H9 (cell line): ENCODE data around the gene PTPRB. TPM values are rescaled to one million over a fixed set of nuclear protein-coding genes. Genes with fewer than 3 reads are reported as not detected.

ENCODE experiments used
- DNase-seq: peaks from one replicate; pipeline ENCODE4 v3.0.0-alpha.2; 2017
- H2AFZ ChIP-seq: one replicate; pipeline ENCODE4 v1.6.1; 2013; ENCODE audit warnings: mild to moderate bottlenecking, low read length, control low read depth, moderate library complexity
- H2AK5ac ChIP-seq: 2 replicates; pipeline ENCODE4 v1.6.1; 2013; ENCODE audit warnings: low read length, control low read depth, mixed read lengths; ENCODE audit not compliant: insufficient read length
- H2BK120ac ChIP-seq: one replicate; pipeline ENCODE4 v1.6.1; 2013; ENCODE audit warnings: low read depth, mild to moderate bottlenecking, low read length, control low read depth, inconsistent platforms; ENCODE audit not compliant: poor library complexity, severe bottlenecking
- H2BK12ac ChIP-seq: 2 replicates; pipeline ENCODE4 v1.6.1; 2013; ENCODE audit warnings: low read length, control low read depth, mixed read lengths, low read depth; ENCODE audit not compliant: insufficient read length
- H2BK15ac ChIP-seq: 2 replicates; pipeline ENCODE4 v1.6.1; 2013; ENCODE audit warnings: low read depth, low read length, control low read depth
- H2BK20ac ChIP-seq: one replicate; pipeline ENCODE4 v1.6.1; 2013; ENCODE audit warnings: low read depth, mild to moderate bottlenecking, low read length, control low read depth, inconsistent platforms; ENCODE audit not compliant: poor library complexity, severe bottlenecking
- H2BK5ac ChIP-seq: 2 replicates; pipeline ENCODE4 v1.6.1; 2013; ENCODE audit warnings: low read length, control low read depth, mixed read lengths; ENCODE audit not compliant: insufficient read length
- H3K14ac ChIP-seq: 2 replicates; pipeline ENCODE4 v1.6.1; 2013; ENCODE audit warnings: low read length, control low read depth; ENCODE audit not compliant: insufficient read depth
- H3K18ac ChIP-seq: 2 replicates; pipeline ENCODE4 v1.6.1; 2013; ENCODE audit warnings: low read depth, mild to moderate bottlenecking, mixed read lengths, low read length, control low read depth; ENCODE audit not compliant: insufficient read length
- H3K23ac ChIP-seq: 2 replicates; pipeline ENCODE4 v1.6.1; 2013; ENCODE audit warnings: low read length, control low read depth, mixed read lengths, low read depth; ENCODE audit not compliant: insufficient read length
- H3K23me2 ChIP-seq: 2 replicates; pipeline ENCODE4 v1.6.1; 2013; ENCODE audit warnings: low read depth, mild to moderate bottlenecking, mixed read lengths, low read length, control low read depth; ENCODE audit not compliant: insufficient read length, poor library complexity, severe bottlenecking
- H3K27ac ChIP-seq: 2 replicates; pipeline ENCODE4 v1.5.1; 2013; ENCODE audit warnings: low read length, control low read depth, mixed read lengths, low read depth; ENCODE audit not compliant: insufficient read length
- H3K27me3 ChIP-seq: 2 replicates; pipeline ENCODE4 v1.6.1; 2013; ENCODE audit warnings: low read length, control low read depth, inconsistent platforms; ENCODE audit not compliant: insufficient read depth
- H3K4ac ChIP-seq: 2 replicates; pipeline ENCODE4 v1.6.1; 2013; ENCODE audit warnings: low read depth, mild to moderate bottlenecking, control low read depth, inconsistent platforms, low read length, moderate library complexity
- H3K4me1 ChIP-seq: 2 replicates; pipeline ENCODE4 v1.6.1; 2013; ENCODE audit warnings: low read length, control low read depth, inconsistent platforms; ENCODE audit not compliant: insufficient read depth
- H3K4me2 ChIP-seq: 2 replicates; pipeline ENCODE4 v1.6.1; 2013; ENCODE audit warnings: low read length, control low read depth, mixed read lengths; ENCODE audit not compliant: insufficient read length, insufficient read depth
- H3K56ac ChIP-seq: 2 replicates; pipeline ENCODE4 v1.6.1; 2013; ENCODE audit warnings: low read depth, mild to moderate bottlenecking, mixed read lengths, low read length, control low read depth; ENCODE audit not compliant: insufficient read length
- H3K79me1 ChIP-seq: 2 replicates; pipeline ENCODE4 v1.6.1; 2013; ENCODE audit warnings: low read depth, mild to moderate bottlenecking, moderate library complexity, low read length, control low read depth, inconsistent platforms; ENCODE audit not compliant: insufficient read depth, poor library complexity, severe bottlenecking
- H3K79me2 ChIP-seq: 2 replicates; pipeline ENCODE4 v1.6.1; 2013; ENCODE audit warnings: low read length, control low read depth, inconsistent platforms; ENCODE audit not compliant: insufficient read depth
- H3K9ac ChIP-seq: 2 replicates; pipeline ENCODE4 v1.6.1; 2013; ENCODE audit warnings: low read length, control low read depth, mixed read lengths; ENCODE audit not compliant: insufficient read length; ENCODE audit errors: extremely low read depth
- H3K9me3 ChIP-seq: one replicate; pipeline ENCODE4 v1.6.1; 2013; ENCODE audit warnings: low read depth, low read length, inconsistent platforms; ENCODE audit not compliant: control insufficient read depth
- H3T11ph ChIP-seq: one replicate; pipeline ENCODE4 v1.6.1; 2013; ENCODE audit warnings: mild to moderate bottlenecking, low read length, control low read depth, inconsistent platforms
- H4K20me1 ChIP-seq: one replicate; pipeline ENCODE4 v1.6.1; 2013; ENCODE audit not compliant: control insufficient read depth, insufficient read length, insufficient read depth
- H4K5ac ChIP-seq: 2 replicates; pipeline ENCODE4 v1.6.1; 2013; ENCODE audit warnings: low read depth, mild to moderate bottlenecking, mixed read lengths, low read length, control low read depth; ENCODE audit not compliant: insufficient read length
- H4K8ac ChIP-seq: replicated peaks from 2 replicates; pipeline ENCODE4 v1.6.1; 2013; ENCODE audit warnings: low read length, control low read depth, mixed read lengths, low read depth; ENCODE audit not compliant: insufficient read length
- H4K91ac ChIP-seq: 2 replicates; pipeline ENCODE4 v1.6.1; 2013; ENCODE audit warnings: low read depth, mild to moderate bottlenecking, moderate library complexity, mixed read lengths, low read length, control low read depth; ENCODE audit not compliant: insufficient read length
- H3K27ac Mint-ChIP-seq, 3 experiments: 2 replicates in 2 of 3; 3 replicates in 1 of 3; pipeline ENCODE4 v1.8.0; 2020 to 2021; ENCODE audit warnings: mixed read lengths in 3 of 3, mild to moderate bottlenecking in 1 of 3, moderate library complexity in 1 of 3
- H3K27me3 Mint-ChIP-seq: 2 replicates; pipeline ENCODE4 v1.8.0; 2021; ENCODE audit warnings: low read depth, mild to moderate bottlenecking, moderate library complexity, mixed read lengths
- H3K36me3 Mint-ChIP-seq, 3 experiments: 2 replicates in 2 of 3; 3 replicates in 1 of 3; pipeline ENCODE4 v1.8.0; 2020 to 2021; ENCODE audit warnings: low read depth in 3 of 3, mixed read lengths in 3 of 3; ENCODE audit not compliant: insufficient read depth in 1 of 3
- H3K4me1 Mint-ChIP-seq, 2 experiments: 2 replicates each; pipeline ENCODE4 v1.8.0; 2020; ENCODE audit warnings: mixed read lengths in 2 of 2
- H3K4me3 Mint-ChIP-seq, 2 experiments: 2 replicates in 1 of 2; 3 replicates in 1 of 2; pipeline ENCODE4 v1.8.0; 2020 to 2021; ENCODE audit warnings: mild to moderate bottlenecking in 2 of 2, mixed read lengths in 2 of 2, moderate library complexity in 1 of 2
- H3K9me3 Mint-ChIP-seq, 2 experiments: 2 replicates in 1 of 2; 3 replicates in 1 of 2; pipeline ENCODE4 v1.8.0; 2020; ENCODE audit warnings: mild to moderate bottlenecking in 2 of 2, mixed read lengths in 2 of 2, moderate library complexity in 1 of 2
- WGBS: extraction: QIAGEN DNeasy Blood & Tissue Kit; methylation state at CpG from one replicate; pipeline ENCODE4 v1.1.7; 2013; ENCODE audit warnings: missing lambda C conversion rate, low lambda C conversion rate, mixed read lengths; ENCODE audit not compliant: insufficient read length; ENCODE audit errors: extremely low coverage; 5-methylcytosine and 5-hydroxymethylcytosine counted together
- total RNA-seq: library from RNA; stranded (reverse); gene quantifications from 2 replicates; pipeline ENCODE4 v1.2.1, GENCODE V29; 2021
- TF ChIP-seq, protein P1 (sequence below): fragments of 200-600 bp; sonication (generic); conservative IDR thresholded peaks from 3 replicates; pipeline ENCODE4 v1.8.0; 2021; ENCODE audit warnings: antibody characterized with exemption, mild to moderate bottlenecking

PTPRB gene
- total RNA-seq, 1 experiment from 2014 or later, result 1.4 TPM

DNA sequence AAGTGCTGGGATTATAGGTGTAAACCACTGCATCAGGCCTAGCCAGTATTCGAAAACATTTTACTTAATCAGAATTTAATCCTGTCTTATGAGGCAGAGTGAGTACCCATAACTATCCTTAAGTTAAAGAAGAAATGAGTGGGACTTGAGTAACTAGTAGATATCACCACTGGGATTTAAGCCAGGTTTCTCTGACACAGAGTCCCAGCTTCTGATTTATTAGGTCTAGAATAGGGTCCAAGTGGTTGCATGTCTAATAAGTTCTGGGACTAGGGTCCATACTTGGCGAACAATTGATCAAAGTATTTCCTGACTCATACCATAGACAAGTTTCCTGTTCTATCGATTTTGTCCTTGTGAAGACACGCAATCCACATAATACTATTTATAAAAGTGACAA is 18.9 kb downstream of the PTPRB start:
- Mint-ChIP-seq H3K27ac (no peak overlapping the region; a peak in 1 of 7 replicates), H3K4me1 (peaks cover 29 to 34% of the 10 kb centered on the region in 2 experiments), H3K4me3 (no peak overlapping the region), H3K36me3 (no peaks in the 10 kb centered on the region), H3K27me3 (no peaks in the 10 kb centered on the region; the same call in 1 of the 2 replicates), H3K9me3 (no peaks in the 10 kb centered on the region)
- Histone ChIP-seq H3K79me1 (no peaks in the 10 kb centered on the region), H3T11ph (no peak overlapping the region), H3K4ac (no peak overlapping the region), H2AFZ (no peak overlapping the region), H3K79me2 (no peaks in the 10 kb centered on the region), H2BK5ac (no peak overlapping the region), H3K27ac (no peak overlapping the region), H4K5ac (no peak overlapping the region), H3K4me2 (no peak overlapping the region), H3K4me1 (peaks cover 4% of the 10 kb centered on the region; the same call in 1 of the 2 replicates), H2AK5ac (no peak overlapping the region), H3K14ac (no peak overlapping the region), H3K23ac (no peak overlapping the region), H2BK15ac (no peak overlapping the region), H3K27me3 (no peaks in the 10 kb centered on the region), H2BK20ac (no peak overlapping the region), H3K18ac (no peak overlapping the region), H2BK120ac (no peak overlapping the region), H4K91ac (no peak overlapping the region), H3K56ac (no peak overlapping the region), H3K23me2 (no peaks in the 10 kb centered on the region), H2BK12ac (no peak overlapping the region), H4K8ac (no peak overlapping the region), H3K9me3 (no peaks in the 10 kb centered on the region), H3K9ac (no peak overlapping the region), H4K20me1 (no peaks in the 10 kb centered on the region)
- WGBS, result no CpG with 5 or more reads among the region's 4 CpGs
- TF ChIP-seq, protein P1, sequence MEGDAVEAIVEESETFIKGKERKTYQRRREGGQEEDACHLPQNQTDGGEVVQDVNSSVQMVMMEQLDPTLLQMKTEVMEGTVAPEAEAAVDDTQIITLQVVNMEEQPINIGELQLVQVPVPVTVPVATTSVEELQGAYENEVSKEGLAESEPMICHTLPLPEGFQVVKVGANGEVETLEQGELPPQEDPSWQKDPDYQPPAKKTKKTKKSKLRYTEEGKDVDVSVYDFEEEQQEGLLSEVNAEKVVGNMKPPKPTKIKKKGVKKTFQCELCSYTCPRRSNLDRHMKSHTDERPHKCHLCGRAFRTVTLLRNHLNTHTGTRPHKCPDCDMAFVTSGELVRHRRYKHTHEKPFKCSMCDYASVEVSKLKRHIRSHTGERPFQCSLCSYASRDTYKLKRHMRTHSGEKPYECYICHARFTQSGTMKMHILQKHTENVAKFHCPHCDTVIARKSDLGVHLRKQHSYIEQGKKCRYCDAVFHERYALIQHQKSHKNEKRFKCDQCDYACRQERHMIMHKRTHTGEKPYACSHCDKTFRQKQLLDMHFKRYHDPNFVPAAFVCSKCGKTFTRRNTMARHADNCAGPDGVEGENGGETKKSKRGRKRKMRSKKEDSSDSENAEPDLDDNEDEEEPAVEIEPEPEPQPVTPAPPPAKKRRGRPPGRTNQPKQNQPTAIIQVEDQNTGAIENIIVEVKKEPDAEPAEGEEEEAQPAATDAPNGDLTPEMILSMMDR, result no peak
- DNase-seq, result no peak
